Ishikawa (cell line): ENCODE results near the gene OLR1.

Experiments
- CEBPB ChIP-seq: IDR thresholded peaks from 2 replicates; pipeline ENCODE4 v1.6.1; 2012
- CREB1 ChIP-seq: IDR thresholded peaks from 2 replicates; pipeline ENCODE4 v1.6.1; 2012; ENCODE audit warnings: low read depth
- EGR1 ChIP-seq: IDR thresholded peaks from 2 replicates; pipeline ENCODE4 v1.6.1; 2012
- EP300 ChIP-seq: IDR thresholded peaks from 2 replicates; pipeline ENCODE4 v1.6.1; 2012; ENCODE audit warnings: borderline replicate concordance
- FOXM1 ChIP-seq: IDR thresholded peaks from 2 replicates; pipeline ENCODE4 v1.6.1; 2012; ENCODE audit warnings: low read depth, borderline replicate concordance
- MAX ChIP-seq: IDR thresholded peaks from 2 replicates; pipeline ENCODE4 v1.6.1; 2012
- NFIC ChIP-seq: IDR thresholded peaks from 2 replicates; pipeline ENCODE4 v1.6.1; 2012
- RAD21 ChIP-seq: IDR thresholded peaks from 2 replicates; pipeline ENCODE4 v1.6.1; 2012; ENCODE audit warnings: low read depth
- REST ChIP-seq: IDR thresholded peaks from 2 replicates; pipeline ENCODE4 v1.6.1; 2012; ENCODE audit warnings: low read depth, mild to moderate bottlenecking
- TAF1 ChIP-seq: IDR thresholded peaks from 2 replicates; pipeline ENCODE4 v1.6.1; 2012; ENCODE audit warnings: low read depth, mild to moderate bottlenecking
- TCF12 ChIP-seq: IDR thresholded peaks from 2 replicates; pipeline ENCODE4 v1.6.1; 2012; ENCODE audit warnings: low read depth
- TEAD4 ChIP-seq: IDR thresholded peaks from 2 replicates; pipeline ENCODE4 v1.6.1; 2012
- USF1 ChIP-seq: IDR thresholded peaks from 2 replicates; pipeline ENCODE4 v1.6.1; 2012
- YY1 ChIP-seq: IDR thresholded peaks from 2 replicates; pipeline ENCODE4 v1.6.1; 2012; ENCODE audit warnings: low read depth
- ZBTB7A ChIP-seq: IDR thresholded peaks from 2 replicates; pipeline ENCODE4 v1.6.1; 2012; ENCODE audit warnings: low read depth

The OLR1 gene

GRCh38 chr12:10205220-10205807, 33.4 kb upstream of the OLR1 start:
- TF ChIP-seq YY1 (no peak), NFIC (no peak), CEBPB (no peak), EP300 (no peak)

- TF ChIP-seq USF1 (no peak), EGR1 (no peak), ZBTB7A (no peak), CREB1 (no peak)
Measured at GRCh38 chr12:10197879-10198278, 25.9 kb upstream of the OLR1 start.

- no peak for TF ChIP-seq MAX
- TF ChIP-seq NFIC, result no peak
- TF ChIP-seq EP300, result no peak
- TF ChIP-seq REST, result no peak
- no peak for TF ChIP-seq USF1
- no peak for TF ChIP-seq RAD21
- TF ChIP-seq TAF1, result no peak
- no peak for TF ChIP-seq CREB1
- TF ChIP-seq EGR1, result no peak
- no peak for TF ChIP-seq CEBPB
- TF ChIP-seq FOXM1, result no peak
- no peak for TF ChIP-seq ZBTB7A
- no peak for TF ChIP-seq YY1
- TF ChIP-seq TCF12, result no peak
- TF ChIP-seq TEAD4, result no peak
Measured at GRCh38 chr12:10196210-10196609, 24.3 kb upstream of the OLR1 start.

GRCh38 chr12:10194160-10194670, 22.3 kb upstream of the OLR1 start:
- TF ChIP-seq CREB1 (no peak), TAF1 (no peak), EP300 (no peak), CEBPB (no peak), FOXM1 (no peak), REST (no peak), NFIC (no peak), YY1 (no peak), ZBTB7A (no peak), TEAD4 (no peak), EGR1 (no peak), USF1 (no peak), MAX (no peak), RAD21 (no peak), TCF12 (no peak)

GRCh38 chr12:10191865-10192264, 19.9 kb upstream of the OLR1 start:
- TF ChIP-seq MAX, result no peak
- no peak for TF ChIP-seq USF1
- peak; percentile 57 for TF ChIP-seq NFIC
- TF ChIP-seq TEAD4, result peak; percentile 56
- TF ChIP-seq ZBTB7A, result no peak
- TF ChIP-seq TAF1, result no peak
